Lower leg skin (tissue), 3 donors: ENCODE results near the gene XKR7.
"Not testable (repeated sequence)": the region's sequence is repeated elsewhere in the genome, so short reads cannot be mapped to it uniquely, and the experiment has no call there.

Experiments
- POLR2A ChIP-seq, 2 donors: fragments of 450-650 bp; IDR thresholded peaks; one replicate each; pipeline ENCODE4 v1.6.1; 2016 to 2017; ENCODE audit warnings: antibody characterized with exemption in 2 of 2, mild to moderate bottlenecking in 1 of 2, moderate library complexity in 1 of 2
- TF ChIP-seq, protein P1 (sequence below), 3 donors: fragments of 450-650 bp; IDR thresholded peaks; one replicate each; pipeline ENCODE4 v1.5.1; 2016; ENCODE audit warnings: antibody characterized with exemption in 3 of 3, mild to moderate bottlenecking in 3 of 3, moderate library complexity in 2 of 3

GRCh38 chr20:31929631-31930030 is 38.3 kb upstream of the XKR7 start:
- TF ChIP-seq, protein P1, sequence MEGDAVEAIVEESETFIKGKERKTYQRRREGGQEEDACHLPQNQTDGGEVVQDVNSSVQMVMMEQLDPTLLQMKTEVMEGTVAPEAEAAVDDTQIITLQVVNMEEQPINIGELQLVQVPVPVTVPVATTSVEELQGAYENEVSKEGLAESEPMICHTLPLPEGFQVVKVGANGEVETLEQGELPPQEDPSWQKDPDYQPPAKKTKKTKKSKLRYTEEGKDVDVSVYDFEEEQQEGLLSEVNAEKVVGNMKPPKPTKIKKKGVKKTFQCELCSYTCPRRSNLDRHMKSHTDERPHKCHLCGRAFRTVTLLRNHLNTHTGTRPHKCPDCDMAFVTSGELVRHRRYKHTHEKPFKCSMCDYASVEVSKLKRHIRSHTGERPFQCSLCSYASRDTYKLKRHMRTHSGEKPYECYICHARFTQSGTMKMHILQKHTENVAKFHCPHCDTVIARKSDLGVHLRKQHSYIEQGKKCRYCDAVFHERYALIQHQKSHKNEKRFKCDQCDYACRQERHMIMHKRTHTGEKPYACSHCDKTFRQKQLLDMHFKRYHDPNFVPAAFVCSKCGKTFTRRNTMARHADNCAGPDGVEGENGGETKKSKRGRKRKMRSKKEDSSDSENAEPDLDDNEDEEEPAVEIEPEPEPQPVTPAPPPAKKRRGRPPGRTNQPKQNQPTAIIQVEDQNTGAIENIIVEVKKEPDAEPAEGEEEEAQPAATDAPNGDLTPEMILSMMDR (IDR thresholded peaks at IDR 0.05) = not testable (repeated sequence)
- not testable (repeated sequence) for TF ChIP-seq POLR2A (IDR thresholded peaks at IDR 0.05)
